ENCODE measurements around the gene DHX38. TPM values are rescaled to one million over a fixed set of nuclear protein-coding genes. Genes with fewer than 3 reads are reported as not detected.

The DHX38 gene
- total RNA-seq, 1 donor from 2014 or later: 31.6 TPM

GRCh38 chr16:72139908-72140307 is 46.3 kb downstream of the DHX38 start:
- Histone ChIP-seq H3K9me3 (ENCODE audit: low read depth) (no peaks in the 10 kb centered on the region), H3K27me3 (no peaks in the 10 kb centered on the region), H3K36me3 (no peaks in the 10 kb centered on the region), H3K27ac (no peak overlapping the region), H4K20me1 (ENCODE audit: low read depth) (no peaks in the 10 kb centered on the region), H3K4me1 (no peaks in the 10 kb centered on the region), H2AFZ (replicated peaks) (no peak overlapping the region), H3F3A (ENCODE audit: low read depth) (no peaks in the 10 kb centered on the region), H3K9ac (no peak overlapping the region), H3K4me3 (no peak overlapping the region), H3K79me2 (ENCODE audit: low read depth) (no peaks in the 10 kb centered on the region), H3K4me2 (no peak overlapping the region)
- H3K36me3 Mint-ChIP-seq: no peaks in the 10 kb centered on the region
- no peak for DNase-seq (ENCODE audit: low spot score)
- peaks cover 2% of the 10 kb centered on the region for H3K27me3 Mint-ChIP-seq (ENCODE audit: insufficient read depth, low read depth)
- H3K4me1 Mint-ChIP-seq: peaks cover 21% of the 10 kb centered on the region
- H3K27ac Mint-ChIP-seq: no peak overlapping the region
- H3K9me3 Mint-ChIP-seq: no peaks in the 10 kb centered on the region
- TF ChIP-seq EZH2phosphoT487 (IDR thresholded peaks at IDR 0.05) (no peak), CTCF (IDR thresholded peaks at IDR 0.05) (no peak), EZH2 (IDR thresholded peaks at IDR 0.05) (no peak)
- no peak overlapping the region for H3K4me3 Mint-ChIP-seq

GRCh38 chr16:72142476-72142875 is 48.8 kb downstream of the DHX38 start:
- Histone ChIP-seq H3K79me2 (ENCODE audit: low read depth) (no peaks in the 10 kb centered on the region), H3K27ac (no peak overlapping the region), H3K27me3 (no peaks in the 10 kb centered on the region), H3K9me3 (ENCODE audit: low read depth) (no peaks in the 10 kb centered on the region), H3K4me2 (no peak overlapping the region), H3K9ac (no peak overlapping the region), H2AFZ (replicated peaks) (no peak overlapping the region), H4K20me1 (ENCODE audit: low read depth) (no peaks in the 10 kb centered on the region), H3F3A (ENCODE audit: low read depth) (no peaks in the 10 kb centered on the region), H3K36me3 (no peaks in the 10 kb centered on the region), H3K4me1 (no peaks in the 10 kb centered on the region), H3K4me3 (no peak overlapping the region)
- Mint-ChIP-seq H3K27me3 (ENCODE audit: insufficient read depth, low read depth) (no peaks in the 10 kb centered on the region), H3K4me3 (no peak overlapping the region), H3K9me3 (no peaks in the 10 kb centered on the region), H3K4me1 (peaks cover 20% of the 10 kb centered on the region), H3K27ac (no peak overlapping the region), H3K36me3 (peaks cover 3% of the 10 kb centered on the region)
- TF ChIP-seq CTCF (IDR thresholded peaks at IDR 0.05) (no peak), EZH2 (IDR thresholded peaks at IDR 0.05) (no peak), EZH2phosphoT487 (IDR thresholded peaks at IDR 0.05) (no peak)
- no peak for DNase-seq (ENCODE audit: low spot score)

- H3K27me3 Mint-ChIP-seq (ENCODE audit: insufficient read depth, low read depth): peaks cover 2% of the 10 kb centered on the region
- no peaks in the 10 kb centered on the region for H3F3A ChIP-seq (ENCODE audit: low read depth)
- no peak for TF ChIP-seq EZH2 (IDR thresholded peaks at IDR 0.05)
- TF ChIP-seq EZH2phosphoT487 (IDR thresholded peaks at IDR 0.05): no peak
- peak; percentile 59 for TF ChIP-seq CTCF (IDR thresholded peaks at IDR 0.05)
- H3K9me3 Mint-ChIP-seq: peaks cover 2% of the 10 kb centered on the region
- H3K9ac ChIP-seq: no peak overlapping the region
- no peak overlapping the region for H2AFZ ChIP-seq (replicated peaks)
- H3K4me2 ChIP-seq: no peak overlapping the region
- no peak overlapping the region for H3K4me3 ChIP-seq
- H4K20me1 ChIP-seq (ENCODE audit: low read depth): no peaks in the 10 kb centered on the region
- H3K27ac ChIP-seq: no peak overlapping the region
- no peaks in the 10 kb centered on the region for H3K9me3 ChIP-seq (ENCODE audit: low read depth)
- no peaks in the 10 kb centered on the region for H3K36me3 ChIP-seq
- DNase-seq (ENCODE audit: low spot score): peak; percentile 46
- H3K79me2 ChIP-seq (ENCODE audit: low read depth): no peaks in the 10 kb centered on the region
- no peaks in the 10 kb centered on the region for H3K27me3 ChIP-seq
- peaks cover 5% of the 10 kb centered on the region for H3K36me3 Mint-ChIP-seq
- H3K4me1 Mint-ChIP-seq: no peaks in the 10 kb centered on the region
- no peak overlapping the region for H3K27ac Mint-ChIP-seq
- H3K4me1 ChIP-seq: no peaks in the 10 kb centered on the region
- H3K4me3 Mint-ChIP-seq: no peak overlapping the region
Measured at GRCh38 chr16:72149676-72150464, 56.2 kb downstream of the DHX38 start.

Measured in neural progenitor cell (in vitro differentiated cells).